GM21619 (cell line): ENCODE results near the gene SLIT3.

Experiments used
- ATAC-seq: cut with Tn5 transposase; IDR thresholded peaks from one replicate; pipeline ENCODE4 v1.9.1; 2021; ENCODE audit not compliant: unreplicated experiment

Gene SLIT3

DNA sequence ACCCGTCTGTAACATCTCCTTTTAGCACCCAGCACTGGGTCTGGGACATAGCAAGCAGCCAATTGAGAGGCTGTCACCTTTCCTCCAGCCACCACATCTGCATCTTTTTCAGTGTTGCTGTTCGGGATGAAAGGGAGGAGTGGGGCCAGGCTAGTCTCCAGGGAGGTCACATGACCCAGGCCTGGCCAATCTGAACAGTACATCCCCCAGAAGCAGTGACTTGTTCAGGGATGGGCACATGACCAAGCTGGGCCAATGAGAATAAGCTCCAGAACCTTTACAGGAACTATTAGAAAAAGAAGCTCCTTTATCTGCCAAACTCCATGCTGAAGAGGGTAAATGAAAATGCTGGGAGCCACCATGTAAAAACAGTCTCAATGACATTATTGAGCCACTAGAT lies 359.0 kb downstream of the SLIT3 start:
- no peak for ATAC-seq

DNA sequence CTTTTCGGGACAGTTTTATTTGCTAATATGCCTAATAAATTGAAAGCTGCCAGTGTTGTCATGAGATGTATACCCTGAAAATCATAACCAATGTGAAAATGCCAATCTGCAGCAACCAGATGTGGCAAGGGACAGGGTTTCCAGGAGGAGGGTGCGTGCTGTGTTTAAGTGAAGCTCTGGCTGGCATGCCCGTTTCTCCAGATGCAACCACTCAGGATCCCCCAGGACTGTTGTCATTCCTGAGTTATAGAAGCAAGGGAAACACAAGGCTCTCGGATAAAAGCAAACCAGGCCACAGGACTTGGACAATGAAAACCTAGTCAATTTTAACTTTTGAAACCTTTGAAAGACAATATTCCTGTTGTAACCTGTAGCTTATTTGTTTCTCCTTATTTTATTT lies 360.2 kb downstream of the SLIT3 start:
- ATAC-seq: no peak

DNA sequence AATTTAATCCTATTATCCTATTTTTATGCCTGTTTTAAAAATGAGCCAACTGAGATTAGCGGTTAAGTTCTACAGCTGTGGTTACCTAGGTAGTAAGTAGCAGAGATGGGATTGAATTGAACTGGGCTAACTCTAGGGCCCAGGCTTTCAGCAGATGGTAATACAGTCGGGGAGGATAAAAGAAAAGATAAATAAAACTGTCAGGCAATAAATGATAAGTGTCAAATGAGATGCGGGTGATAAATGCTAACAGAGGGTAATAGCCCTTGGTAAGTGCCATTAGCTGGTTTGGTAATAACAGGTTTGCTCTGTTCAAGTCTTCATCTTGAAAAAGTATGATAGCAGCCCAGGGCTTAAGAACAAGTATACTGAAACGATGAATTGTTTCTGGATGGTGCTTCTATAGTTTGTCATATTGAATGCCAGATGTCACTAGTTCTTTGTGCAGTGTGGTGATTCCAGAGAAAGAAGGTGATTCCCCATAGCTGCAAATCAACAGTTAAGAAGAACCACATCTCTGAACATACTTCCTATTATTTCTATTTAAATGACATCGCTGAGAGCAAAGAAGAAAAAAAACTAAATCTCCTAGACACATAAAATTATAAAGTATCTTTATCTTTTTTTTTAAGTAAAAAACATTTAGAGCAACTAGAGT lies 360.9 kb downstream of the SLIT3 start:
- no peak for ATAC-seq

DNA sequence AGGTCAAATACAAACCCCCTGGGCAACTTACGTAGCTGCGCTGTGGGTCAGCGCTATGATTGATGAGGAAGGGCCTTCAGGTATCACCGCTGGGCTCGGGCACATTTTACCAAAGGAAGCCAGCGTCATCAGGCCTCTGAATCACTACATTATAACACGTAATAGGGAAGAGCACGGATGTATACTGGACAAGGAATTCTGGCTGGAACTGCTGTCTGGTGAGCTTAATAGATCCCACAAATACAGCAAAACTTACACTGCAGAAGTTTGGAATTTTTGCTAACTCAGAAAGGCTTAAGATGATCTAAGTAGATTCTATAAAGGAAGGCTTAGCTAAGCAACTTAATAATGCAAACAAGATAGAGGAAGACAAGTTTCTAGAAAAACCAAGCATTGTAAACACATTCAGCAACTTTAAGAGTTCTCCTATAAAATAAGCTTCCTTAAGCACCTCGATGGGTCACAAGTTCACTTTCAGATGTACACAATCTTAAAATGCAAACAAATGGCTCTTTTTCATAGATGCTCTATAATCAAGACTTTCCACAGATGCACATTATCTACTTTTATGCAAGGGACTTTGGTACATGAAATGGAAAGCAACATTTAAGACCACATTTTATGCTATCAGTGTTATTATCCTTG lies 361.7 kb downstream of the SLIT3 start:
- ATAC-seq: no peak

DNA sequence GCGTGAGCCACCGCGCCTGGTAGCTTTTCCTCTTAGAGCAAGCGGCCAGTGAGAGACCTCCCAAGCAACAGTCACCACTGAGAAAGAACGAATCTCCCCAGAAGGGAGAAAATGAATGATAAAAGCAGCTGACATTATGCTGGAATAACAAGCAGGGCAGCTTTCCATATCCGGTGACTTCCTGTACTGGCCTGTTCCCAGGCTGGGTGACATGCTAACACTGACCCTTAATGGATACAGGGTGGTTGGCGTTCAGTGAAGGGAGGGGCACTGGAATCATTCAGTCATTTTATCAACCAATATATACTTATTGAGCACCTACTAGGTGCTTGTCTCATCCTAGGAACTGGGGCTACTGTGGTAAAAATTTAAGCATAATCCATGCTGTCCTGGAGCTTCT lies 364.4 kb downstream of the SLIT3 start:
- no peak for ATAC-seq

DNA sequence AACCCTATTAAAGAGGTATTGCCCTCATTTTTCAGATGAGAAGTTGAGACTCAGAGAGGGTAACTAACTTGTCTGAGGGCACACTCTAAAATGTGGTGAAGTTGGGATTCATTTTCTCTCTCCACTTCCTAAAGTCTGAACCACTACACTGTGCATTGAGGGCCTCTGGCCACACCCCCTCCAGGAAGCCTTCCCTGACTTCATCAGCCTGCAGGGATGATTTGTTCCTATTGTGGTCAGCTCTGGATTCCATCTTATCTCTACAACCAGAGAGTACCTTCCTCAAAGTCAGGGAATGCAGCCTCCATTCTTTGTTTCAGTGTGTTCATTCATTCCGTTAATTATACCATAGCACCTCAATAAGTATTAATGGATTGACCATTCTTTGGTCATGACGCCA lies 365.8 kb downstream of the SLIT3 start:
- no peak for ATAC-seq

DNA sequence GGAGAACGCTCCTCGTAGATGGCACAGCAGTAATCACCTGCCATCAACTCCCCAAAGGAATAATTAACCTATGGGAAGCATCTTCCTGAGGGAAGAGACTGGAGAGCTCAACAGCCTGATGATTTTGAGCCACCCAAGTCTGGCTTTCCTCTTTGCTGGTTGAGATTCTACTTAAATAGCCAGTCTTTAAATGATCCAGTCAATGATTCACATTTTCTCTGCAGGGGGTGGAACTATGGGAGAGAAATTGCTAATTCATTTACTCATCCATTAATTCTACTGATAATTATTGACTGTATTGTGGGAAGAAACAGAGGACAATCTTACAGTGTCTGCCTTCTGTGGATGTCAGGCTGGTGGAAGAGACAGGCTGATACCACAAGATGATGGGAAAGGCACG lies 366.8 kb downstream of the SLIT3 start:
- ATAC-seq: no peak

DNA sequence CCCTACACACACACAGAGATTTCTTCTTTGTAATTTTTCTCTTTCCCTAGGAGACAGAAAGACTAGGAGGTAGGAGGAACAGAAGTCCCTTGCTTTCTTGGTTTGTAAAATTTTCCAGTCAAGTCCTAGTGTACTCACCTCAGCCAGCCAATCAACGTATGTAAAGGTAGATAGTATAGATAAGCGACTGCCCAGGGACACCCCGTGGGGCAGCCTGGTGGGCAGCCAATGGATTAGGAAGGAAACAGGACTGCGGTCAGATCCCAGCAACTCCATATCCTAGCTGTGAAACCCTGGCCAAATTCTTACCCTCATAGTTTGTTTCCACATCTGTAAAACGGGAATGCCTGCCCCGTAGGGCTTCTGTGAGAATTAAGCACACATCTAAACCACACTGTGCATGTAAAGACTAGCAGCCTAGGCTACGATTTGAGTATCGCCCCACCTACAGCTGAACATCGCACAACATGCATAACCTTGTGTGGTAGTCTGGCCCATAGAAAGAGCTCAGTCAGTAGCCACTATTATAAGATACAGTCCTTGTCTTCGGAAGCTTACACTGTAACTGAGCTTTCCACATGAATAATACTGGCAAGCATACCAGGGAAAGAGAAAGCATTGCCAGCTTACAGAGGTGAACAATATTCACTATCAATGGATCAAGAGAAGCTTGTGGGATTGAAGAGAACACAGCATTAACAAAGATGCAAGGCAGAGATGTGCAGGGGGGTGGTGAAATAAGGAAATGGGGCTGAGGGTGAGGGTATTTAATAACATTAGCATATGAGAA lies 368.3 kb downstream of the SLIT3 start:
- ATAC-seq: no peak

DNA sequence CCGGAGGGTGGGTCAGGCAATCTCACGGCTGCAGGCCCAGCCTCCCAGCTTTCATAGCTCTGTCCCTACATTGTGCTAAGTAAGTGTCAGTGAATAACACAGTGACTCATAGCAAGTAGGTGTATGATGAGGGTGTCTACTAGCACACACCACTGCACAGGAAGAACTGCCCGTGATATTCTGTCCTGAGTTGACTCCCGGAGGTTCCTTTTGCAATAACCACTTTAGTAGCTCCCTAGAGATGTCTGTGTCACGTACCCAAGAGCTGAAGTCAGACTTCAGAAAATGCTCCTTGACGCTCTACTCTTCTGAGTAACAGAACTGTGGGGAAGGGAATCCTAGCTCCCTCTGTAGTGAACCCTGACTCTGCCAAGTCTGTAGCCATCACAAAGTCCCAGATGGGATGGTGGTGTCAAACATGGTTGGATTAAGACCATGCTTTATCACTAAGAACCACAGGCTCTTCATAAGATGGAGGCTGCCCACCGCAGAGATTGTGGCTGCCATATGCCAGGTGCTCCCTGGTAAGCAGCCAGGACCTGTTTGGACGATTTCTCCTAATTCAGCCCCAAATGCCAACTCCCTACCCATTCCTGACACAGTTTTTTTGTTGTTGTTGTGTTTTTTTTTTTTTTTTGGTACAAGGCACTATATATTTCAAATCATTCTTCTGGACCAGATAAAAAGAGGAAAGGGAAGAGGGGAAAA lies 369.1 kb downstream of the SLIT3 start:
- ATAC-seq: peak; percentile 74

DNA sequence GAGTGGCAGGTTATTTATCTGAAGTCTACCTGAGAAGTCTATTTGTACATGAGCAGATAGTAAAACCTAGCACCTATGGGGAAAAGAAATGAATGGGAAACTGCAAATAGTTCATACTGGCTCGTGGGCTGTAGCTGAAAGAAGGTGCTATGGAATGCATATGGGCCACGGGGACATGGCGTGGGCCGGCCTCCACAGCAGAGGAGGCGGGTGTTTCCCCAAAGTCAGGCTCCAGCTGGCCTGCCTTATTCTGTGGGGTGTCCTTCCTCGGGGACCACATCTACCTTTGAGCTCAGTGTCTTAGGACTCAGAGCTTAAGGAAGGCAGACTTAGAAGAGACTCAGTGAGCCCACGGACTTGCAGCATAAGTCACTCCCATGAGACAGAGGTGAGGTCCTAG lies 371.3 kb downstream of the SLIT3 start:
- ATAC-seq: no peak

DNA sequence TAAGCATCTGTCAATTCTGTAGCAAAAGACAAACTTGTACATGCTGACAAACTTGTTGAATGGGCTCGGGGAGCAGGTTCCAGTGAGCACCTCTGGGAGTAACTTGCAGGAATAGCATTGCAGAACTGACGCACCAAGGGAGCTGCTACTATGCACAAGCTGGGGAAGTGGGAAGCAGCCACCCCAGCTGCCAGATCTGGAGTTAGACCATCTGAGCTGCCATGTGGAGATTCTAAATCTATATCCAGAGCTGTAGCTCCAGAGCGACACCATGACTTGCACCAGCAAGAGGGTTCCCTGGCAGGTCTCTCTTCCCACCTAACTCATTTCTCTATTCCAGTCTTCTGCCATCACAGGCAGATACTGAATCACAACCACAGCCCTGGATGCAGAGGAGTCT lies 375.8 kb downstream of the SLIT3 start:
- no peak for ATAC-seq

DNA sequence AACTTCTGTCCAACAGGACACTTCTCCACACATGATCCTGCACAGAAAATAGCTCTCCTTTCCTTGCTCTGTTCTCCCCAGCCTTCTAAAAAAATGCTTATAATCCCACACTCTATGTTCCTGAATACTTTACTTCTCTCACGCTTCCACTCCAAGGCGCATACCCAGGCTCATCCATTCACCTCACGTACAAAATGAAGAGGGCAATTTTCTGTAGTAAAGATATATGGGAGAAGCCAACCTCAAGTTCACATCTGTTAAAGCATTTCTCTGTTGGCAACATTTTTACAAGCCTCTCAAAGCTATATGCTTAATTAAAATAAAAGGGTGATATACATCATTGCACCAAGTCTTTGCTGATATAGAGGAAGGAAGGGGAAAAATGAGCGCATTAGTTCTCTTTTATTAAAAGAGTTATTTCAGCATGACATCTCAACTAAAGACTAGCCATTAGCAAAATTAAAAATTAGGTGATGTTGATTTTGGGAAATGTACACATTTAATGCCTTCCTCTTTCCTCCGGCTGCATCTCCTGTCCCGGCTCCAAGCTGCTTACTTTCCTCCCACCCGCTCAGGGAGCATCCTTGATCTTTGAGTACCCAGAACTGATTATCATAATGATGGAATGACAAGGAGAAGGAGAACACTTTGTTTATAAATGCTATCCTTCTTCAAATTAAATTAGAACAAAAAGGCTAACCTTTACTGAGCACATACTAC lies 379.6 kb downstream of the SLIT3 start:
- ATAC-seq: no peak

DNA sequence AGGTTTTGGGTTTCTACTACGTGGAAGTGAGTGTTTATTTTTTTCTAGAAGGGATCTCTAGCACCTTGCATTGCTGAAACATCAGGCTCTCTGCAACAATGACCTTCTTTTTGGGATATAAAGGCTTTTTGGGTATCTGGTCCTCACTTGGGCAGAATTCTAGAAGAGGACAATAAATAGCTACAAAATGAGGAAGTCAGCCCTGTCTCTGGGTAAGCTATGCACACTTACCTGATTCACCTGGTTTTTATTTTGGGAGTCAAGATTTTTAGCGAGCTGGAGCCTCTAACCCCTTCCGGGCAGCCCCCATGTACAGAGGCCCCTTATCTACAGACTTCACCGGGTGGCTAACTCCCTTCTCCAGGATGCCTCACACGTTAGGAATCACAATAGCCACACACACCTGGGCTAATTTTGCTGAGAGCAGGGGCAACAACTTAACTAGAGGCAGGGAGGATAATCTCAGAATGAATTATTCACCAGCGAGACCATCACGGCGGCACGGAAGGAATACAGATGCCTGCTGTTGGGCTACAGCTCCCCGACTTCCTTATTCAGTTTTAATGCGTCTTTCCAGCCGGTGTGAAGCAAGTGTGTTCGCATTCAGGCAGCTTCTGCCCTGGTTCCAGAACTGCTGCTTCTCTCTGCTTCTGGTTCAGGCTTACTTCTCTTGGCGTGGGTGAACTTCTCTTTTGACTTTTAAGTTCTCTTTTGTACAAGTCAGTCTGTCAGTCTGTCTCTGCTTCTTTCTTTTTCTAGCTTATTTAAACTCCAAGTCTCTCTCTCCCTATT lies 380.7 kb downstream of the SLIT3 start:
- ATAC-seq: no peak

DNA sequence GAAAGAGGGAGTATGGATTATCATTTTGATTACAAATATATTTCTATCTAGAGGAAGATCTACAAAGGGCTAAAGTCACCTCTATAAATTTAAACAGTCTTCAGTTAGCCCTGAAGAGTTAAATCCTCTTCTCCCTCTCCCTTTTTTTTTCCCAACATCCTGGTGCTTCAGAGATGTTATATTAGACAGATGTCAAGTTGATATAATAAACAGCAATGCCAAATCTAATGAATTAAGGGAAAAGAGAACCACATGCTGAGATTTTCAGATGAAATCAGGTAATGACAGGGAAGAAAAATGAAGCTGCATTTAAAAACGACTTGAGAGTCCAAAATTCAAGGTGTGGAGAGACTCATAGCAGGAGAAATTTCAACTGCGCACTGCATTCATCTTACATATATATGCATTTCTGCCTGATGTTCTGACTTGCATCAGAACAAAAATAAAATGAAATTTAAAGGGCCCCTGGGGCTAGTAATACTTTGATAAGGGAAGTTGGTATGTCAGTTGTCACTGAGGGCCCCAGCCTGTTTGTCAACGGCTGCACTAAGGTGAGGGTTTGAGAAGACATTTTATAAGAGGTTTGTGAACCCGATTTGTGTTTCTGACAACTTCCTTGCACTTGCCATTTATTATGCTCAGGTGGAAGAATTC lies 382.9 kb downstream of the SLIT3 start:
- no peak for ATAC-seq

DNA sequence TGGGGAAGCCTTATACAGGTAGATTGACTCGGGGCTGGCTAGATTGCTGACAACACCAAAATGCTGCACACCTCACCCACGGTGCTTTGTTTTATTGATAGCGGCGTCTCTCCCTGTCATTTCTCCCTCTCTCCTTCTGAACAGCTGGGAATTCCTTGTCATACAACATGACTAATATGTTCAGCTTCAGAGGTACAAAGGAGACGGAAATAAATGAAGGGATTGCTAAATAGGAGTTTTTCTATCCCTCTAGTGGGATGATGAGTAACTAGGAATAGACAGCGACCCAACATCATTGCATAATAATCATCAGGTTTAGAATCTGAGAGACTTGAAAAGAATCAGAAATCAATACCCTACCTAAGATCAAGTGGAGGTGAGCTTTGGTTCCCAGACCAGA lies 384.1 kb downstream of the SLIT3 start:
- ATAC-seq: no peak

DNA sequence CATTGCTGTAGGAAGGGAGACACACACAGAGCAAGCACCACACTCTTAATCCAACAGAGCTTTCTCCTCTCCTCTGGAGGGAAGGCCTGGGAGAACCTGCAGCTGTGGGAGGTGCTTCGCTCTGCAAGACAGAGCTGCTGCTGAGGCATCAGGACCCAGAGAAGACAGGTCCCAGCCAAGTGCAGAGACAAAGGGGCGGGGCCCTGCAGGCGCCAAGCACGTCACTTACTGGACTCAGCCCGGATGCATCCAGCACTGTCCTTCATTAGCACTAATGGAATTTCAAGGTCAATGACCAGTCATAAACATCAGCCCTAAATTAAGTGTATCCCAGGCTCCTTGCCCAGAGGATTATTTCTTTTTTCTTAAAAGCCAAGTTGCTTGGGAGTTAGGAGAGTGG lies 384.7 kb downstream of the SLIT3 start:
- ATAC-seq: no peak

DNA sequence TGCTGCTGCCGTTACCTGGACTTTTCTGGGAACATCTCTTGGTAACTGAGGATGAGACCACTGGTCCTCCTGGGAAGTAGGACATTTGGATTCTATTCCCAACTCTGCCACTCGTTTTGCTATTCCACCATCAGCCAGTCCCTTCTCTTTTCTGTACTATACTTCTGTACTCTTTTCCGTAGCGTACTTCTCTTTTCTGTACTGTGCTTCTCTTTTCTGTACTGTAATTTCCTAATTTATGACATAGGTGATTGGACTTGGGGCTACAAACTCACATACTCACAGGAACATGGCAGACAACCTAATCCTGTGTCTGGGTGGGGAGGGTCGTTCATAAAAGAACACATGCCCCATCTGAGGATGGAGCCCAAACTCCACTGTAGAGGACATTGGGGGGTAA lies 386.4 kb downstream of the SLIT3 start:
- no peak for ATAC-seq

DNA sequence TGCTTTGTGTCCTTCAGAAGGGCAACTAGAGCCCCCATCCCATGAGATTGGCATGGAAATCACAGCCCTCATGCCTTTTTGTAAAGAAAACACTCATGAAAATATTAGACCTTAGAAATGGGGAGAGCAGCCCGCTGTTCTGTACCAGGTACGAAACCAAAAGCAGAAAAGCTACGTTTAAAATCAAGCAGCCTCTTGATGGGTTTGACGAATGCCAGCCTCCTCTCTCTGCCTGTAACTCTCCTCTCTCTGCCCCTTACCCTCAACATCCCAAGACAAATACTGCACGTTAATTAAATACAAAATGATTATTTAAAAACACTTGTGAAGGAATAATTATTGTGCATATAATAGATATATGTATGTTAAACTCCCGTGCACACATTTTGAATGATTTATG lies 390.1 kb downstream of the SLIT3 start:
- no peak for ATAC-seq

DNA sequence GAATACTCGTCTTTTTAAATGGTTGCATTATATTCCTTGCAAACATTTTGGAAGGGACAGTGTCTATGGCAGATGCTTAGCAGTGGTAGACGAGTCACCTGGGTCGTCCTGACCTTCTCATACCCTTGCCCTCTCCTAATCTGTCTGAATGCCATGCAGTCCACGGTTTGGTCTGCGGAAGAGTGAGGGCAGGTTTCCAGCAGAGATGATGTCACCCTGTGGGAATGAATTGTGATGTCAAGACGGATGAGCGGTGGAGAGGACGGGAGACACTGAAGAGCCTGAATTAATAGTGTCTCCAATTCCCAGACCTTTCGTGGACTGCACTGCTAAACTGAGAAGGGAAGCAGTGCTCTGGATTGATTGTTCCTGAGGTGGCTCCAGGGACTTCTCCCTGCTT lies 392.7 kb downstream of the SLIT3 start:
- ATAC-seq: no peak

DNA sequence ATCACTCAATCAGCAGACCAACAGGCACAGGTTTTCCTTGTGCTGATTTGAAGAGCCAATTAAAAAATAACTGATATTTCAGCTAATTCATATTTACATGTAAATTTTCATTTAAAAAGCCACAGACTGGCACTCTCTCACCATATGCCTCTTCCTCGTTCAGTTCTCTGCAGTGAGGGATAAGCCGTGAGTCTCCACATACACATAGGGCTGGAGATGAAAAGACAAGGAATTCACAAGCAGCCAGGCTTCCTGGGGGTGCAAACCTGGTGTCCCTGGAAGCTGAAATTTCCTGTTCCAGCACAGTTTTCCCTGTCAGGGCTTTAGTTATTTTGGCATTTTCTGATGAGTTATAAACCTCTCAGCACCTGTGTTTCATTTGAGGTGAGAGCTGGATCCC lies 397.9 kb downstream of the SLIT3 start:
- ATAC-seq: no peak
